Adrenal gland (tissue), 5 donors: ENCODE results near the gene ZNF554.

ENCODE experiments used
- CTCF ChIP-seq, 6 experiments: fragments of 450-650 bp in 4 of 6; fragments of 200-600 bp in 2 of 6; sonication (generic) in 1 of 6; IDR thresholded peaks; 1 replicate in 5 of 6; 2 replicates in 1 of 6; pipeline versions ENCODE4 v1.5.1 to v1.8.0; 2016 to 2021; ENCODE audit warnings: antibody characterized with exemption in 6 of 6, mild to moderate bottlenecking in 2 of 6, moderate library complexity in 1 of 6
- POLR2A ChIP-seq, 2 donors: fragments of 450-650 bp; IDR thresholded peaks; one replicate each; pipeline ENCODE4 v1.6.1; 2017; ENCODE audit warnings: antibody characterized with exemption in 2 of 2, mild to moderate bottlenecking in 2 of 2, moderate library complexity in 1 of 2
- donor health status: DM: no; HTN: no; CAD: no.

- TF ChIP-seq CTCF (IDR thresholded peaks at IDR 0.05) = no peak
- no peak for TF ChIP-seq POLR2A (IDR thresholded peaks at IDR 0.05)
These were observed 32.6 kb upstream of the ZNF554 start for GRCh38 chr19:2787115-2787514.
